Activated CD4-positive, alpha-beta T cell treated with anti-CD3 and anti-CD28 coated beads, Interleukin-2, amount 10 ng/mL, durations not matched to agents 7 days and 5 days (primary cell): ENCODE measurements around the gene FAM217B. TPM values are rescaled to one million over a fixed set of nuclear protein-coding genes. Genes with fewer than 3 reads are reported as not detected.

Experiments used
- CTCF ChIA-PET: fragments of 350-600 bp; sonication (Branson Sonifier 250); formaldehyde crosslinking; loops from one replicate; lab custom pipeline; 2021; ENCODE audit warnings: antibody characterized with exemption; lab: Charles Lee
- POLR2A ChIA-PET: fragments of 350-600 bp; sonication (Branson Sonifier 250); formaldehyde crosslinking; loops from one replicate; lab custom pipeline; 2021; ENCODE audit warnings: antibody characterized with exemption; lab: Charles Lee
- DNase-seq: peaks from one replicate; pipeline ENCODE4 v3.0.0-alpha.2; 2020
- H3K27ac Mint-ChIP-seq: one replicate; pipeline ENCODE4 v1.8.0; 2021; ENCODE audit warnings: mild to moderate bottlenecking, moderate library complexity, mixed read lengths
- H3K27me3 Mint-ChIP-seq: one replicate; pipeline ENCODE4 v1.8.0; 2021; ENCODE audit warnings: mixed read lengths
- H3K36me3 Mint-ChIP-seq: one replicate; pipeline ENCODE4 v1.8.0; 2021; ENCODE audit warnings: low read depth, mixed read lengths
- H3K4me1 Mint-ChIP-seq: one replicate; pipeline ENCODE4 v1.8.0; 2021; ENCODE audit warnings: mixed read lengths
- H3K4me3 Mint-ChIP-seq: one replicate; pipeline ENCODE4 v1.8.0; 2021; ENCODE audit warnings: mild to moderate bottlenecking, moderate library complexity, mixed read lengths
- H3K9me3 Mint-ChIP-seq: one replicate; pipeline ENCODE4 v1.8.0; 2021; ENCODE audit warnings: mixed read lengths
- total RNA-seq, 2 experiments: library from RNA; stranded (reverse); gene quantifications; one replicate each; pipeline ENCODE4 v1.2.3, GENCODE V29; 2021

The FAM217B gene
- total RNA-seq, 2 experiments from 2014 or later: 33.7 to 40.6 TPM

- DNase-seq: no peak
- Mint-ChIP-seq H3K27me3 (no peaks in the 10 kb centered on the region), H3K36me3 (no peaks in the 10 kb centered on the region), H3K4me1 (no peaks in the 10 kb centered on the region), H3K9me3 (no peaks in the 10 kb centered on the region), H3K27ac (no peak within 1 kb of the TSS), H3K4me3 (no peak within 1 kb of the TSS)
- ChIA-PET CTCF (interaction anchor here (1.4 to 1.9 kb wide), 3 partner anchors 8 to 99 kb away, joined by 3 to 5 read pairs (median 4); no protein-coding TSS in a partner anchor), POLR2A (no interaction called here)
Measured at GRCh38 chr20:59958123-59958522, 17.9 kb downstream of the FAM217B start, which contains the start of gene CDH26. CDH26 (plus strand) TSS chr20:59958423; CDS start chr20:59958727, 304 bp downstream.

DNA sequence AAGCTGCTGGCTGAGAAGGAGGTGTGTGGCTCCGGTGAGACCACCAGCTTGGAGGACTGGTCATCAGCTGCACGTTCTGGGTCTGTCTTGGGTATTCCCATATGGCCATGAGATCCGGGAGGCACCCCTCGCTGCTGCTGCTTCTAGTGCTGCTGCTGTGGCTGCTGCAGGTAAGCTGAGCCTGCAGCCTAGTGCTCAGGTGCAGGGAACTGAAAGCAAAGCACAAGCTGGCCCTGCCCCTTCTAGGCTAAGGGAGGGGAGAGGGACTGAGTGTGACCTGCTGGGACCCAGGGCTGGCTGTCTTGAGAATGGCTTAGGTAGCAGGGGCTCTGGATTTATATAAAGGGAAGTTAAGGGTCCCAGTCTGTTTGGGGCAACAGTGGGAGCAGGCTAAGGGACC, 18.4 kb downstream of the FAM217B start:
- H3K27me3 Mint-ChIP-seq: no peaks in the 10 kb centered on the region
- H3K27ac Mint-ChIP-seq: no peak overlapping the region
- no peaks in the 10 kb centered on the region for H3K36me3 Mint-ChIP-seq
- no peak for DNase-seq
- ChIA-PET POLR2A (no interaction called here), CTCF (interaction anchor here (1.4 to 1.9 kb wide), 3 partner anchors 9 to 99 kb away, joined by 3 to 5 read pairs (median 4); no protein-coding TSS in a partner anchor)
- H3K9me3 Mint-ChIP-seq: no peaks in the 10 kb centered on the region
- H3K4me1 Mint-ChIP-seq: no peaks in the 10 kb centered on the region
- no peak overlapping the region for H3K4me3 Mint-ChIP-seq

DNA sequence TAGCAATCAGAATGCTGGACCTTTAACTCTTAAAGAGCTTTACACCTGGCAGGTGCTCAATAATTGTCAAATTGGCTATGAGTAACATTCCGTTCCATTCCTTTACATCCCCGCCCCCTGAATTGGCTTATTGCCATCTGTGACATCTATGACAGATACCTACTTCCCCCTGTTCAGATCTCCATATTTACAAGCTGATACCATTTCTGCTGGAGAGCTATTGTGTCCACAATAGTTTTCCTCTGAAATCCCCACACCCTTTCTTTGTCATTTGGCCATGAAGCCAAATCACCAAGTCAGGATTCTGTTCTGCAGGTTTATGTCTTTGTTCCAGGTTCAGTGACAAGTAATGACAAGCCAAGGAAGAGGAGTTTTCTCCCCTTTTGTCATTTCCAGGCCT, 21.2 kb downstream of the FAM217B start:
- H3K36me3 Mint-ChIP-seq: no peaks in the 10 kb centered on the region

GRCh38 chr20:59962155-59962554, 22.0 kb downstream of the FAM217B start:
- Mint-ChIP-seq H3K36me3 (no peaks in the 10 kb centered on the region), H3K27ac (no peak overlapping the region), H3K4me1 (no peaks in the 10 kb centered on the region), H3K9me3 (no peaks in the 10 kb centered on the region), H3K27me3 (no peaks in the 10 kb centered on the region), H3K4me3 (no peak overlapping the region)
- ChIA-PET CTCF (interaction anchor here (1.5 kb wide), 1 partner anchor 11 kb away, joined by 3 read pairs; no protein-coding TSS in a partner anchor), POLR2A (no interaction called here)
- no peak for DNase-seq

More for the DNA sequence above, 21.2 kb downstream of the FAM217B start:
- ChIA-PET POLR2A (no interaction called here), CTCF (interaction anchor here (1.5 kb wide), 1 partner anchor 11 kb away, joined by 3 read pairs; no protein-coding TSS in a partner anchor)
- Mint-ChIP-seq H3K27ac (no peak overlapping the region), H3K9me3 (no peaks in the 10 kb centered on the region), H3K4me3 (no peak overlapping the region), H3K27me3 (no peaks in the 10 kb centered on the region), H3K4me1 (no peaks in the 10 kb centered on the region)
- no peak for DNase-seq

GRCh38 chr20:59966428-59966827, 26.2 kb downstream of the FAM217B start:
- no peak for DNase-seq
- ChIA-PET POLR2A (no interaction called here), CTCF (no interaction called here)
- no peaks in the 10 kb centered on the region for H3K36me3 Mint-ChIP-seq
- no peaks in the 10 kb centered on the region for H3K9me3 Mint-ChIP-seq
- H3K27me3 Mint-ChIP-seq: no peaks in the 10 kb centered on the region
- no peaks in the 10 kb centered on the region for H3K4me1 Mint-ChIP-seq
- no peak overlapping the region for H3K4me3 Mint-ChIP-seq
- H3K27ac Mint-ChIP-seq: no peak overlapping the region

DNA sequence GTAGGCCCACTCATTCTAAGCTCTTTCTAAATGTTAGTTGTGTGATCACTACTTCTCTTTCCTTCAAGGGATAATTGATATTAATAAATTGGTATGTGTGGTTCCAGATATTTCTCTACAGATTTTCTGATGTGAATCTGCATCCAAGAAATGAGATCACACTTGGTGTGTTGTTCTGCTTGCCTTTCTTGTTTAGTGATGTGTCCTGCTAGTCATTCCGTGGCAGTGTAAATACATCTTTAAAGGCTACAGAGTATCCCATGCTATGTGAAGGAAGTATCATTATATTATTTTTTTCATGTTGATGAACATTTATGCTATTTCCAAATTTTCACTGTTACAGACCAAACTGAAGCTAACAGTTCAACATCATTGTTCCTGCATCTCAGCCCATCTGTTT, 31.2 kb downstream of the FAM217B start:
- no peak overlapping the region for H3K27ac Mint-ChIP-seq
- no peaks in the 10 kb centered on the region for H3K27me3 Mint-ChIP-seq
- H3K36me3 Mint-ChIP-seq: no peaks in the 10 kb centered on the region
- H3K9me3 Mint-ChIP-seq: no peaks in the 10 kb centered on the region
- CTCF ChIA-PET: interaction anchor here (0.6 kb wide), 1 partner anchor 33 kb away, joined by 6 read pairs; no protein-coding TSS in a partner anchor
- POLR2A ChIA-PET: no interaction called here
- no peaks in the 10 kb centered on the region for H3K4me1 Mint-ChIP-seq
- H3K4me3 Mint-ChIP-seq: no peak overlapping the region
- no peak for DNase-seq

- no peak for DNase-seq
- H3K27ac Mint-ChIP-seq: no peak overlapping the region
- CTCF ChIA-PET: no interaction called here
- H3K9me3 Mint-ChIP-seq: no peaks in the 10 kb centered on the region
- H3K4me1 Mint-ChIP-seq: no peaks in the 10 kb centered on the region
- no peak overlapping the region for H3K4me3 Mint-ChIP-seq
- POLR2A ChIA-PET: no interaction called here
- no peaks in the 10 kb centered on the region for H3K27me3 Mint-ChIP-seq
- no peaks in the 10 kb centered on the region for H3K36me3 Mint-ChIP-seq
Measured at GRCh38 chr20:59972037-59972801, 32.0 kb downstream of the FAM217B start.

- ChIA-PET POLR2A (no interaction called here), CTCF (no interaction called here)
- no peak overlapping the region for H3K4me3 Mint-ChIP-seq
- H3K27me3 Mint-ChIP-seq: no peaks in the 10 kb centered on the region
- H3K27ac Mint-ChIP-seq: no peak overlapping the region
- no peak for DNase-seq
- H3K9me3 Mint-ChIP-seq: no peaks in the 10 kb centered on the region
- H3K36me3 Mint-ChIP-seq: no peaks in the 10 kb centered on the region
- H3K4me1 Mint-ChIP-seq: no peaks in the 10 kb centered on the region
Measured at GRCh38 chr20:59976156-59976782, 36.1 kb downstream of the FAM217B start.

DNA sequence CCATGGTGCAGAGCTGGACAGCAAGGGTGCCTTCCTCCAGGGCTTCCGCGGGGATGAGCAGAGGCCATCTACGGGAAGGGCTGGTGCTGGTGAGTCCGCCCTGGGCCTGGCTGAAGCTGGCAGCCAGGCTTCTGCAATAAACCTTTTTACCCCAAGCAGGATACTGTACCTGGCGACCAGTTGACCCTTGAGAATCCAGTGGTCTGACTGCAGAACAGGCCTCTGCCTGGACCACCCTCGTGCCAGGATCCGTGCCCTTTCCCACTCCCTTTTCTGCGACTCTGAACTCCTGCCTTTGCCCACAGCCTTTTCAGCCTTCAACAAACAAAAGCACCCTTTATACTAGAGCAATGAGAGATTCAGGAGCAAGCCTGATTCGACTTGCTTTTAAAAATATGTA, 36.9 kb downstream of the FAM217B start:
- CTCF ChIA-PET: no interaction called here
- Mint-ChIP-seq H3K4me1 (no peaks in the 10 kb centered on the region), H3K27me3 (no peaks in the 10 kb centered on the region), H3K27ac (no peak overlapping the region), H3K4me3 (no peak overlapping the region), H3K36me3 (no peaks in the 10 kb centered on the region), H3K9me3 (no peaks in the 10 kb centered on the region)
- POLR2A ChIA-PET: no interaction called here
- no peak for DNase-seq

- no peak for DNase-seq
- H3K4me1 Mint-ChIP-seq: no peaks in the 10 kb centered on the region
- ChIA-PET CTCF (no interaction called here), POLR2A (no interaction called here)
- H3K36me3 Mint-ChIP-seq: no peaks in the 10 kb centered on the region
- H3K27ac Mint-ChIP-seq: no peak overlapping the region
- no peak overlapping the region for H3K4me3 Mint-ChIP-seq
- no peaks in the 10 kb centered on the region for H3K9me3 Mint-ChIP-seq
- no peaks in the 10 kb centered on the region for H3K27me3 Mint-ChIP-seq
Measured at GRCh38 chr20:59983076-59983475, 42.9 kb downstream of the FAM217B start.

DNA sequence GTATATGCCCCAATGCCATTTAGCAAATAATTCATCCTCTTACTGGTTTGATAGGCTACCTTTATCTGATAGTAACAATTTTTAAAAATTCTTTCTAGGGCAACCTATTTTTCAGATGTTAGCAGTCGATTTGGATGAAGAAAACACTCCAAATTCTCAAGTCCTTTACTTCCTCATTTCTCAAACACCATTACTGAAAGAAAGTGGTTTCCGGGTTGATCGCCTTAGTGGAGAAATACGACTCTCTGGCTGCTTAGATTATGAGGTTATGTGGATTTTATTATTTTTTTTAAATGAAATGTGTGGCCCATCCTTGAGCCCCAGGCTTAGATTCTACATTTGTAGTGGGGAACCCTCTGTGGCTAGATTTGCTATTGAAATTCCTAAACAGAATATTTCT, 44.4 kb downstream of the FAM217B start:
- Mint-ChIP-seq H3K4me1 (no peaks in the 10 kb centered on the region), H3K27ac (no peak overlapping the region), H3K9me3 (no peaks in the 10 kb centered on the region), H3K36me3 (no peaks in the 10 kb centered on the region), H3K27me3 (no peaks in the 10 kb centered on the region), H3K4me3 (no peak overlapping the region)
- DNase-seq: no peak
- ChIA-PET CTCF (no interaction called here), POLR2A (no interaction called here)

DNA sequence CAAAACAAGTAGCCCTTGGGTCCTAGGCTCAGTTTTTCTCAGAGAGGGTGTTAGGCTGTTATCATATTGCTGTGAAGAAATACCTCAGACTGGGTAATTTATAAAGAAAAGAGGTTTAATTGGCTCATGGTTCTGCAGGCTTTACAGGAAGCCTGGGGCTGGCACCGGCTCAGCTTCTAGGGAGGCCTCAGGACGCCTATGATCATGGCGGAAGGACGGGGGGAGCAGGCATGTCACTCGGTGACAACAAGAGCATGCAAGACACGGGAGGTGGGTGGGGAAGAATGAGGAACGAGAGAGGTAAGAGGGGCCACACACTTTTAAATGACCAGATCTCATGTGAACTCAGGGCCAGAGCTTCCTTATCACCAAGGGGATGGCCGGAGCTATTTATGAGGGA, 45.0 kb downstream of the FAM217B start:
- CTCF ChIA-PET: no interaction called here
- no peak overlapping the region for H3K4me3 Mint-ChIP-seq

GRCh38 chr20:59985864-59986263, 45.7 kb downstream of the FAM217B start:
- Mint-ChIP-seq H3K4me1 (no peaks in the 10 kb centered on the region), H3K4me3 (no peak overlapping the region), H3K9me3 (no peaks in the 10 kb centered on the region), H3K27me3 (no peaks in the 10 kb centered on the region), H3K36me3 (no peaks in the 10 kb centered on the region), H3K27ac (no peak overlapping the region)
- ChIA-PET POLR2A (no interaction called here), CTCF (no interaction called here)
- DNase-seq: peak; percentile 12

More for the DNA sequence above, 45.0 kb downstream of the FAM217B start:
- POLR2A ChIA-PET: no interaction called here
- Mint-ChIP-seq H3K27me3 (no peaks in the 10 kb centered on the region), H3K27ac (no peak overlapping the region), H3K4me1 (no peaks in the 10 kb centered on the region), H3K36me3 (no peaks in the 10 kb centered on the region), H3K9me3 (no peaks in the 10 kb centered on the region)
- DNase-seq: no peak
